ENCODE results near the gene TSPAN11.

DNA sequence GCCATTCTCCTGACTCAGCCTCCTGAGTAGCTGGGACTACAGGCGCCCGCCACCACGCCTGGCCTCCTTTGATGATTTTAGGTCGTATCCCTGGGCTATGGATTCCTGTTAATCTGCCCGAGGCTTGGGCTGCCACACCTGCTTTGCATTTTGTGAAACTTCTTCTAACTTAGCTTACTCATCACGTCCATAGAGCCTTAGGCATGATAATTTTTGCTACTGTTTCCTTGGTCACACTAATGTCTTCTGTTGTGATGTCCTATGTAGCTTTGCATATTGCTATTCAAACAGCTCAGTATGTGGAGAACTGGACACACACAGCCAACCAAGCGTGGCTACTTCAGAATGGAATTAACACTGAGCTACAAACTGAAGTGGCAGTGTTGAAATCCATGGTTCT lies 99.7 kb downstream of the TSPAN11 start:
- TF ChIP-seq, protein P1, sequence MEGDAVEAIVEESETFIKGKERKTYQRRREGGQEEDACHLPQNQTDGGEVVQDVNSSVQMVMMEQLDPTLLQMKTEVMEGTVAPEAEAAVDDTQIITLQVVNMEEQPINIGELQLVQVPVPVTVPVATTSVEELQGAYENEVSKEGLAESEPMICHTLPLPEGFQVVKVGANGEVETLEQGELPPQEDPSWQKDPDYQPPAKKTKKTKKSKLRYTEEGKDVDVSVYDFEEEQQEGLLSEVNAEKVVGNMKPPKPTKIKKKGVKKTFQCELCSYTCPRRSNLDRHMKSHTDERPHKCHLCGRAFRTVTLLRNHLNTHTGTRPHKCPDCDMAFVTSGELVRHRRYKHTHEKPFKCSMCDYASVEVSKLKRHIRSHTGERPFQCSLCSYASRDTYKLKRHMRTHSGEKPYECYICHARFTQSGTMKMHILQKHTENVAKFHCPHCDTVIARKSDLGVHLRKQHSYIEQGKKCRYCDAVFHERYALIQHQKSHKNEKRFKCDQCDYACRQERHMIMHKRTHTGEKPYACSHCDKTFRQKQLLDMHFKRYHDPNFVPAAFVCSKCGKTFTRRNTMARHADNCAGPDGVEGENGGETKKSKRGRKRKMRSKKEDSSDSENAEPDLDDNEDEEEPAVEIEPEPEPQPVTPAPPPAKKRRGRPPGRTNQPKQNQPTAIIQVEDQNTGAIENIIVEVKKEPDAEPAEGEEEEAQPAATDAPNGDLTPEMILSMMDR (IDR thresholded peaks at IDR 0.05; ENCODE audit: low read depth, low read length, missing input control): no peak
- TF ChIP-seq NR2F2 (IDR thresholded peaks at IDR 0.05): no peak
